GM19035 (cell line): ENCODE data around the gene DYNC1LI1.
"Not testable (repeated sequence)": the region's sequence is repeated elsewhere in the genome, so short reads cannot be mapped to it uniquely, and the experiment has no call there.

Experiments used
- ATAC-seq: cut with Tn5 transposase; IDR thresholded peaks from one replicate; pipeline ENCODE4 v1.9.1; 2021; ENCODE audit not compliant: unreplicated experiment

The DYNC1LI1 gene

GRCh38 chr3:32584660-32585059 is 14.0 kb upstream of the DYNC1LI1 start:
- ATAC-seq = no peak

- ATAC-seq = no peak
Observed at GRCh38 chr3:32583708-32584107, 13.1 kb upstream of the DYNC1LI1 start.

GRCh38 chr3:32578669-32579068 is 8.0 kb upstream of the DYNC1LI1 start:
- ATAC-seq = not testable (repeated sequence)

- peak; percentile 94 for ATAC-seq
Observed at GRCh38 chr3:32577581-32578556, 7.2 kb upstream of the DYNC1LI1 start.

GRCh38 chr3:32577174-32577573 is 6.5 kb upstream of the DYNC1LI1 start:
- no peak for ATAC-seq

- ATAC-seq = no peak
Observed at GRCh38 chr3:32575451-32576113, 4.9 kb upstream of the DYNC1LI1 start.

GRCh38 chr3:32571192-32571485 is 481 bp upstream of the DYNC1LI1 start:
- ATAC-seq = peak; percentile 34

GRCh38 chr3:32569540-32570420 is 878 bp downstream of the DYNC1LI1 start:
- peak; percentile 57 for ATAC-seq

- ATAC-seq = no peak
Observed at GRCh38 chr3:32568953-32569352, 1.7 kb downstream of the DYNC1LI1 start.

- ATAC-seq = no peak
Observed at GRCh38 chr3:32564195-32564594, 6.5 kb downstream of the DYNC1LI1 start.

GRCh38 chr3:32562640-32563039 is 8.0 kb downstream of the DYNC1LI1 start:
- ATAC-seq = no peak

- no peak for ATAC-seq
Observed at GRCh38 chr3:32557640-32558352, 12.9 kb downstream of the DYNC1LI1 start.

- ATAC-seq = no peak
Observed at GRCh38 chr3:32556332-32556731, 14.3 kb downstream of the DYNC1LI1 start.

- no peak for ATAC-seq
Observed at GRCh38 chr3:32553973-32554372, 16.7 kb downstream of the DYNC1LI1 start.

- no peak for ATAC-seq
Observed at GRCh38 chr3:32553459-32553858, 17.2 kb downstream of the DYNC1LI1 start.

- no peak for ATAC-seq
Observed at GRCh38 chr3:32552013-32552412, 18.6 kb downstream of the DYNC1LI1 start.

GRCh38 chr3:32551496-32551895 is 19.2 kb downstream of the DYNC1LI1 start:
- no peak for ATAC-seq

GRCh38 chr3:32551087-32551486 is 19.6 kb downstream of the DYNC1LI1 start:
- ATAC-seq = no peak

GRCh38 chr3:32545305-32545704 is 25.4 kb downstream of the DYNC1LI1 start:
- ATAC-seq = no peak

- no peak for ATAC-seq
Observed at GRCh38 chr3:32544894-32545293, 25.8 kb downstream of the DYNC1LI1 start.

GRCh38 chr3:32542807-32543206 is 27.9 kb downstream of the DYNC1LI1 start:
- no peak for ATAC-seq
